H9 (cell line): ENCODE measurements around the gene OXSR1. TPM values are rescaled to one million over a fixed set of nuclear protein-coding genes. Genes with fewer than 3 reads are reported as not detected.

Source experiments
- DNase-seq: peaks from one replicate; pipeline ENCODE4 v3.0.0-alpha.2; 2017
- H2AFZ ChIP-seq: one replicate; pipeline ENCODE4 v1.6.1; 2013; ENCODE audit warnings: mild to moderate bottlenecking, low read length, control low read depth, moderate library complexity
- H2AK5ac ChIP-seq: 2 replicates; pipeline ENCODE4 v1.6.1; 2013; ENCODE audit warnings: low read length, control low read depth, mixed read lengths; ENCODE audit not compliant: insufficient read length
- H2BK120ac ChIP-seq: one replicate; pipeline ENCODE4 v1.6.1; 2013; ENCODE audit warnings: low read depth, mild to moderate bottlenecking, low read length, control low read depth, inconsistent platforms; ENCODE audit not compliant: poor library complexity, severe bottlenecking
- H2BK12ac ChIP-seq: 2 replicates; pipeline ENCODE4 v1.6.1; 2013; ENCODE audit warnings: low read length, control low read depth, mixed read lengths, low read depth; ENCODE audit not compliant: insufficient read length
- H2BK15ac ChIP-seq: 2 replicates; pipeline ENCODE4 v1.6.1; 2013; ENCODE audit warnings: low read depth, low read length, control low read depth
- H2BK20ac ChIP-seq: one replicate; pipeline ENCODE4 v1.6.1; 2013; ENCODE audit warnings: low read depth, mild to moderate bottlenecking, low read length, control low read depth, inconsistent platforms; ENCODE audit not compliant: poor library complexity, severe bottlenecking
- H2BK5ac ChIP-seq: 2 replicates; pipeline ENCODE4 v1.6.1; 2013; ENCODE audit warnings: low read length, control low read depth, mixed read lengths; ENCODE audit not compliant: insufficient read length
- H3K14ac ChIP-seq: 2 replicates; pipeline ENCODE4 v1.6.1; 2013; ENCODE audit warnings: low read length, control low read depth; ENCODE audit not compliant: insufficient read depth
- H3K18ac ChIP-seq: 2 replicates; pipeline ENCODE4 v1.6.1; 2013; ENCODE audit warnings: low read depth, mild to moderate bottlenecking, mixed read lengths, low read length, control low read depth; ENCODE audit not compliant: insufficient read length
- H3K23ac ChIP-seq: 2 replicates; pipeline ENCODE4 v1.6.1; 2013; ENCODE audit warnings: low read length, control low read depth, mixed read lengths, low read depth; ENCODE audit not compliant: insufficient read length
- H3K23me2 ChIP-seq: 2 replicates; pipeline ENCODE4 v1.6.1; 2013; ENCODE audit warnings: low read depth, mild to moderate bottlenecking, mixed read lengths, low read length, control low read depth; ENCODE audit not compliant: insufficient read length, poor library complexity, severe bottlenecking
- H3K27ac ChIP-seq: 2 replicates; pipeline ENCODE4 v1.5.1; 2013; ENCODE audit warnings: low read length, control low read depth, mixed read lengths, low read depth; ENCODE audit not compliant: insufficient read length
- H3K27me3 ChIP-seq: 2 replicates; pipeline ENCODE4 v1.6.1; 2013; ENCODE audit warnings: low read length, control low read depth, inconsistent platforms; ENCODE audit not compliant: insufficient read depth
- H3K4ac ChIP-seq: 2 replicates; pipeline ENCODE4 v1.6.1; 2013; ENCODE audit warnings: low read depth, mild to moderate bottlenecking, control low read depth, inconsistent platforms, low read length, moderate library complexity
- H3K4me1 ChIP-seq: 2 replicates; pipeline ENCODE4 v1.6.1; 2013; ENCODE audit warnings: low read length, control low read depth, inconsistent platforms; ENCODE audit not compliant: insufficient read depth
- H3K4me2 ChIP-seq: 2 replicates; pipeline ENCODE4 v1.6.1; 2013; ENCODE audit warnings: low read length, control low read depth, mixed read lengths; ENCODE audit not compliant: insufficient read length, insufficient read depth
- H3K56ac ChIP-seq: 2 replicates; pipeline ENCODE4 v1.6.1; 2013; ENCODE audit warnings: low read depth, mild to moderate bottlenecking, mixed read lengths, low read length, control low read depth; ENCODE audit not compliant: insufficient read length
- H3K79me1 ChIP-seq: 2 replicates; pipeline ENCODE4 v1.6.1; 2013; ENCODE audit warnings: low read depth, mild to moderate bottlenecking, moderate library complexity, low read length, control low read depth, inconsistent platforms; ENCODE audit not compliant: insufficient read depth, poor library complexity, severe bottlenecking
- H3K79me2 ChIP-seq: 2 replicates; pipeline ENCODE4 v1.6.1; 2013; ENCODE audit warnings: low read length, control low read depth, inconsistent platforms; ENCODE audit not compliant: insufficient read depth
- H3K9ac ChIP-seq: 2 replicates; pipeline ENCODE4 v1.6.1; 2013; ENCODE audit warnings: low read length, control low read depth, mixed read lengths; ENCODE audit not compliant: insufficient read length; ENCODE audit errors: extremely low read depth
- H3K9me3 ChIP-seq: one replicate; pipeline ENCODE4 v1.6.1; 2013; ENCODE audit warnings: low read depth, low read length, inconsistent platforms; ENCODE audit not compliant: control insufficient read depth
- H3T11ph ChIP-seq: one replicate; pipeline ENCODE4 v1.6.1; 2013; ENCODE audit warnings: mild to moderate bottlenecking, low read length, control low read depth, inconsistent platforms
- H4K20me1 ChIP-seq: one replicate; pipeline ENCODE4 v1.6.1; 2013; ENCODE audit not compliant: control insufficient read depth, insufficient read length, insufficient read depth
- H4K5ac ChIP-seq: 2 replicates; pipeline ENCODE4 v1.6.1; 2013; ENCODE audit warnings: low read depth, mild to moderate bottlenecking, mixed read lengths, low read length, control low read depth; ENCODE audit not compliant: insufficient read length
- H4K8ac ChIP-seq: replicated peaks from 2 replicates; pipeline ENCODE4 v1.6.1; 2013; ENCODE audit warnings: low read length, control low read depth, mixed read lengths, low read depth; ENCODE audit not compliant: insufficient read length
- H4K91ac ChIP-seq: 2 replicates; pipeline ENCODE4 v1.6.1; 2013; ENCODE audit warnings: low read depth, mild to moderate bottlenecking, moderate library complexity, mixed read lengths, low read length, control low read depth; ENCODE audit not compliant: insufficient read length
- H3K27ac Mint-ChIP-seq, 3 experiments: 2 replicates in 2 of 3; 3 replicates in 1 of 3; pipeline ENCODE4 v1.8.0; 2020 to 2021; ENCODE audit warnings: mixed read lengths in 3 of 3, mild to moderate bottlenecking in 1 of 3, moderate library complexity in 1 of 3
- H3K27me3 Mint-ChIP-seq: 2 replicates; pipeline ENCODE4 v1.8.0; 2021; ENCODE audit warnings: low read depth, mild to moderate bottlenecking, moderate library complexity, mixed read lengths
- H3K36me3 Mint-ChIP-seq, 3 experiments: 2 replicates in 2 of 3; 3 replicates in 1 of 3; pipeline ENCODE4 v1.8.0; 2020 to 2021; ENCODE audit warnings: low read depth in 3 of 3, mixed read lengths in 3 of 3; ENCODE audit not compliant: insufficient read depth in 1 of 3
- H3K4me1 Mint-ChIP-seq, 2 experiments: 2 replicates each; pipeline ENCODE4 v1.8.0; 2020; ENCODE audit warnings: mixed read lengths in 2 of 2
- H3K4me3 Mint-ChIP-seq, 2 experiments: 2 replicates in 1 of 2; 3 replicates in 1 of 2; pipeline ENCODE4 v1.8.0; 2020 to 2021; ENCODE audit warnings: mild to moderate bottlenecking in 2 of 2, mixed read lengths in 2 of 2, moderate library complexity in 1 of 2
- H3K9me3 Mint-ChIP-seq, 2 experiments: 2 replicates in 1 of 2; 3 replicates in 1 of 2; pipeline ENCODE4 v1.8.0; 2020; ENCODE audit warnings: mild to moderate bottlenecking in 2 of 2, mixed read lengths in 2 of 2, moderate library complexity in 1 of 2
- CTCF ChIP-seq: fragments of 200-600 bp; sonication (generic); conservative IDR thresholded peaks from 3 replicates; pipeline ENCODE4 v1.8.0; 2021; ENCODE audit warnings: antibody characterized with exemption, mild to moderate bottlenecking
- WGBS: extraction: QIAGEN DNeasy Blood & Tissue Kit; methylation state at CpG from one replicate; pipeline ENCODE4 v1.1.7; 2013; ENCODE audit warnings: missing lambda C conversion rate, low lambda C conversion rate, mixed read lengths; ENCODE audit not compliant: insufficient read length; ENCODE audit errors: extremely low coverage; 5-methylcytosine and 5-hydroxymethylcytosine counted together
- total RNA-seq: library from RNA; stranded (reverse); gene quantifications from 2 replicates; pipeline ENCODE4 v1.2.1, GENCODE V29; 2021

OXSR1 gene
- total RNA-seq, 1 experiment from 2014 or later = 54.1 TPM

- no peak overlapping the region for H3K9ac ChIP-seq
- H3K18ac ChIP-seq = no peak overlapping the region
- DNase-seq = no peak
- H3K4me1 ChIP-seq = no peaks in the 10 kb centered on the region
- H3K9me3 ChIP-seq = no peaks in the 10 kb centered on the region
- no peak overlapping the region for H4K5ac ChIP-seq
- no peak overlapping the region for H2AK5ac ChIP-seq
- no peak overlapping the region for H2BK120ac ChIP-seq
- H2AFZ ChIP-seq = no peak overlapping the region
- H3K23me2 ChIP-seq = no peaks in the 10 kb centered on the region
- no peak overlapping the region for H3K4ac ChIP-seq
- no peaks in the 10 kb centered on the region for H3K9me3 Mint-ChIP-seq
- no peaks in the 10 kb centered on the region for H3K79me1 ChIP-seq
- H4K91ac ChIP-seq = no peak overlapping the region
- H3K14ac ChIP-seq = no peak overlapping the region
- no peak overlapping the region for H4K8ac ChIP-seq
- no peak overlapping the region for H3K27ac ChIP-seq
- H4K20me1 ChIP-seq = no peaks in the 10 kb centered on the region
- no peak overlapping the region for H3K23ac ChIP-seq
- TF ChIP-seq CTCF = no peak
- no peak overlapping the region for H2BK15ac ChIP-seq
- no peaks in the 10 kb centered on the region for H3K79me2 ChIP-seq
- H3K27me3 Mint-ChIP-seq = no peaks in the 10 kb centered on the region; the same call in 1 of the 2 replicates
- H3K27me3 ChIP-seq = no peaks in the 10 kb centered on the region
- H3K4me1 Mint-ChIP-seq = peaks cover 7 to 9% of the 10 kb centered on the region in 2 experiments
- H3K27ac Mint-ChIP-seq = no peak overlapping the region
- no peak overlapping the region for H3K4me2 ChIP-seq
- H3K56ac ChIP-seq = no peak overlapping the region
- no peak overlapping the region for H3K4me3 Mint-ChIP-seq
- WGBS = no CpG with 5 or more reads among the region's 5 CpGs
- H3T11ph ChIP-seq = no peak overlapping the region
- 0 out of 7 replicates have a peak, but pooled peaks cover 0 to 2% (median 0%) of the 10 kb centered on the region in 3 experiments for H3K36me3 Mint-ChIP-seq
- no peak overlapping the region for H2BK5ac ChIP-seq
- H2BK20ac ChIP-seq = no peak overlapping the region
- no peak overlapping the region for H2BK12ac ChIP-seq
These were observed 113.5 kb downstream of the OXSR1 start for GRCh38 chr3:38278841-38279240.
